Esophagus squamous epithelium (tissue), 5 donors: ENCODE results near the gene KIAA0408. TPM values are rescaled to one million over a fixed set of nuclear protein-coding genes. Genes with fewer than 3 reads are reported as not detected.
"Not testable (repeated sequence)": the region's sequence is repeated elsewhere in the genome, so short reads cannot be mapped to it uniquely, and the experiment has no call there.

ENCODE experiments used
- DNase-seq: peaks from one replicate; lab custom pipeline; 2025; lab: John Stamatoyannopoulos, UW
- H3K27ac ChIP-seq, 4 donors: fragments of 200-600 bp; sonication (generic); one replicate each; pipeline ENCODE4 v1.5.1; 2016 to 2019; ENCODE audit warnings: mild to moderate bottlenecking in 1 of 4
- H3K27me3 ChIP-seq, 4 donors: fragments of 200-600 bp; sonication (generic); 1 replicate in 3 of 4; 2 replicates in 1 of 4; pipeline versions ENCODE4 v1.5.1 to v1.6.0; 2017 to 2021; ENCODE audit warnings: antibody characterized with exemption in 1 of 4
- H3K36me3 ChIP-seq, 3 donors: fragments of 200-600 bp; sonication (generic); one replicate each; pipeline ENCODE4 v1.5.1; 2016 to 2019
- H3K4me1 ChIP-seq, 3 donors: fragments of 200-600 bp; sonication (generic); one replicate each; pipeline ENCODE4 v1.5.1; 2017 to 2019
- H3K4me3 ChIP-seq, 4 donors: fragments of 200-600 bp; sonication (generic); 1 replicate in 3 of 4; 2 replicates in 1 of 4; pipeline ENCODE4 v1.5.1; 2016 to 2019; ENCODE audit warnings: mild to moderate bottlenecking in 2 of 4, moderate library complexity in 1 of 4
- H3K9me3 ChIP-seq, 3 donors: fragments of 200-600 bp; sonication (generic); one replicate each; pipeline ENCODE4 v1.5.1; 2016 to 2019
- POLR2A ChIP-seq, 4 donors: fragments of 450-650 bp; IDR thresholded peaks; one replicate each; pipeline ENCODE4 v1.6.1; 2017; ENCODE audit warnings: antibody characterized with exemption in 4 of 4, mild to moderate bottlenecking in 4 of 4, moderate library complexity in 3 of 4
- WGBS, 2 donors: methylation state at CpG; one replicate each; pipeline ENCODE4 v1.1.5; 2018; 5-methylcytosine and 5-hydroxymethylcytosine counted together
- intact Hi-C: fragments of 100-400 bp; cut with DNase I; formaldehyde crosslinking; loops from one replicate; pipeline ENCODE4 v1.15.0; 2022
- total RNA-seq, 4 donors: library from RNA; depleted of rRNA; stranded (reverse); fragments of >200 nt; gene quantifications; one replicate each; pipeline ENCODE4 v1.1.0, GENCODE V29; 2016
- TF ChIP-seq, protein P1 (sequence below), 6 experiments: fragments of 450-650 bp in 4 of 6; fragments of 200-600 bp in 2 of 6; sonication (generic) in 2 of 6; IDR thresholded peaks; one replicate each; pipeline ENCODE4 v1.5.1; 2016 to 2019; ENCODE audit warnings: antibody characterized with exemption in 6 of 6, mild to moderate bottlenecking in 4 of 6, moderate library complexity in 4 of 6
- donor health status: DM: yes; HTN: yes; CAD: no.

Gene KIAA0408
- total RNA-seq, 4 donors from 2014 or later = 0.34 to 16.4 (median 2.0) TPM

DNA sequence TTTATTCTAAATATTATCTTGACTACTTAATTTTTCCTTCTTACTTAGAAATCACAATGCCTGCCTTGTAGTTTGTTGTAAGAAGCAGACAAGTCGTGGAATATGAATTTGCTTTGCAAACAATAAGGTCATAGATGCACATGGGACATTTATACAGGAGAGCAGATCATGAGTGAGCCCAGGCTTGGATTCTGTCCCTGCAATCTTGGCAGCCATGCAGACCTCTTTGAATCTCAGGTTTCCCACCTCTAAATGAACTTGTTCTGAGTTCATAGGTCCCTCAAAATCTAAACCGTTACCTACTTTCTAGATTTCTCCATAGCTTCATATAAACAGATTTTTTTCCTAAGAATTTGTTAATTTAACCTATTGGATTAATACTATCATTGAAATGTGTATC lies 19.5 kb downstream of the KIAA0408 start:
- H3K4me1 ChIP-seq = no peaks in the 10 kb centered on the region
- H3K4me3 ChIP-seq = no peak overlapping the region
- H3K27me3 ChIP-seq = no peaks in the 10 kb centered on the region
- H3K36me3 ChIP-seq = no peaks in the 10 kb centered on the region
- no peaks in the 10 kb centered on the region for H3K9me3 ChIP-seq
- intact Hi-C loops = no loop called here
- TF ChIP-seq, protein P1, sequence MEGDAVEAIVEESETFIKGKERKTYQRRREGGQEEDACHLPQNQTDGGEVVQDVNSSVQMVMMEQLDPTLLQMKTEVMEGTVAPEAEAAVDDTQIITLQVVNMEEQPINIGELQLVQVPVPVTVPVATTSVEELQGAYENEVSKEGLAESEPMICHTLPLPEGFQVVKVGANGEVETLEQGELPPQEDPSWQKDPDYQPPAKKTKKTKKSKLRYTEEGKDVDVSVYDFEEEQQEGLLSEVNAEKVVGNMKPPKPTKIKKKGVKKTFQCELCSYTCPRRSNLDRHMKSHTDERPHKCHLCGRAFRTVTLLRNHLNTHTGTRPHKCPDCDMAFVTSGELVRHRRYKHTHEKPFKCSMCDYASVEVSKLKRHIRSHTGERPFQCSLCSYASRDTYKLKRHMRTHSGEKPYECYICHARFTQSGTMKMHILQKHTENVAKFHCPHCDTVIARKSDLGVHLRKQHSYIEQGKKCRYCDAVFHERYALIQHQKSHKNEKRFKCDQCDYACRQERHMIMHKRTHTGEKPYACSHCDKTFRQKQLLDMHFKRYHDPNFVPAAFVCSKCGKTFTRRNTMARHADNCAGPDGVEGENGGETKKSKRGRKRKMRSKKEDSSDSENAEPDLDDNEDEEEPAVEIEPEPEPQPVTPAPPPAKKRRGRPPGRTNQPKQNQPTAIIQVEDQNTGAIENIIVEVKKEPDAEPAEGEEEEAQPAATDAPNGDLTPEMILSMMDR (IDR thresholded peaks at IDR 0.05) = no peak
- TF ChIP-seq POLR2A (IDR thresholded peaks at IDR 0.05) = no peak
- H3K27ac ChIP-seq = no peak overlapping the region
- no peak for DNase-seq
- 5 to 48% methylated on average over 2 of the region's 2 CpGs for WGBS, 2 donors

- no peak overlapping the region for H3K27ac ChIP-seq
- 78 to 88% methylated on average over 3 of the region's 3 CpGs for WGBS, 2 donors
Measured at GRCh38 chr6:127436578-127437110, 22.5 kb downstream of the KIAA0408 start.

GRCh38 chr6:127435626-127436220 lies 23.5 kb downstream of the KIAA0408 start:
- Histone ChIP-seq H3K36me3 (no peaks in the 10 kb centered on the region), H3K27me3 (no peaks in the 10 kb centered on the region), H3K4me1 (no peaks in the 10 kb centered on the region), H3K4me3 (no peak overlapping the region), H3K27ac (no peak overlapping the region), H3K9me3 (no peaks in the 10 kb centered on the region)
- no peak for DNase-seq
- no peak for TF ChIP-seq POLR2A (IDR thresholded peaks at IDR 0.05)
- TF ChIP-seq, protein P1 (IDR thresholded peaks at IDR 0.05) = no peak
- intact Hi-C loops = no loop called here
- WGBS, 2 donors = 72 to 85% methylated on average over 7 of the region's 7 CpGs

More at GRCh38 chr6:127436578-127437110, 22.5 kb downstream of the KIAA0408 start:
- H3K4me1 ChIP-seq = no peaks in the 10 kb centered on the region
- intact Hi-C loops = no loop called here
- H3K9me3 ChIP-seq = no peaks in the 10 kb centered on the region
- no peaks in the 10 kb centered on the region for H3K36me3 ChIP-seq
- H3K27me3 ChIP-seq = no peaks in the 10 kb centered on the region
- DNase-seq = no peak
- no peak overlapping the region for H3K4me3 ChIP-seq
- TF ChIP-seq, protein P1 (IDR thresholded peaks at IDR 0.05) = no peak

DNA sequence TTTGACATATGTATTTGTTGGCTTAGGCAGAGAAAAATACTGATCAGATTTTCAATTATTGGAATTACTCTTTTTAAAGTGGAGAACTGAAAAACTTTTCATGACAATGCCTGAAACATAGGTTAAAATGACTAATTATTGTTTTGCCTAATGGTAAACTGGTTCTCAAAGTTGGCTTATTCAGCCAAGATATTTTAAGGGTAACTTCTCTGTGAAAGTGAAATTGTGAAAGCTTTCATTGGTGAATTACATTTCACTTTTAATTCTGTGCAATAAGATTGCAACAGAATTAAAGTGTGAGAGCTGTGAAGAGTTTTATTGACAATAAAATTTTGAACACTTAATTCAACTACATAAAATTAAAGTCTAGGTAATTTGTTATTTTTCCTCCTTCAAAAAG lies 24.5 kb downstream of the KIAA0408 start:
- Histone ChIP-seq H3K4me3 (no peak overlapping the region), H3K27ac (no peak overlapping the region), H3K36me3 (no peaks in the 10 kb centered on the region), H3K9me3 (no peaks in the 10 kb centered on the region), H3K4me1 (no peaks in the 10 kb centered on the region), H3K27me3 (no peaks in the 10 kb centered on the region)
- intact Hi-C loops = no loop called here
- no peak for DNase-seq
- TF ChIP-seq, protein P1 (IDR thresholded peaks at IDR 0.05) = no peak
- TF ChIP-seq POLR2A (IDR thresholded peaks at IDR 0.05) = no peak

DNA sequence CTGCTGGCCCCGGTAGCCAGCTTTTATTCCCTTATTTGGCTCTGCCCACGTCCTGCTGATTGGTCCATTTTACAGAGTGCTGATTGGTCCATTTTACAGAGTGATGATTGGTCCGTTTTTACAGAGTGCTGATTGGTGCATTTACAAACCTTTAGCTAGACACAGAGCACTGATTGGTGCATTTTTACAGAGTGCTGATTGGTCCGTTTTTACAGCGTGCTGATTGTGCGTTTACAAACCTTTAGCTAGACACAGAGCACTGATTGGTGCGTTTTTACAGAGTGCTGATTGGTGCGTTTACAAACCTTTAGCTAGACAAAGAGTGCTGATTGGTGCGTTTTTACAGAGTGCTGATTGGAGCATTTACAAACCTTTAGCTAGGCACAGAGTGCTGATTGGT lies 30.6 kb downstream of the KIAA0408 start:
- DNase-seq, H3K4me3 ChIP-seq, intact Hi-C loops, H3K36me3 ChIP-seq, H3K27me3 ChIP-seq, H3K27ac ChIP-seq, H3K4me1 ChIP-seq, H3K9me3 ChIP-seq: not testable (repeated sequence)
- 77 to 82% methylated on average over 9 of the region's 9 CpGs for WGBS, 2 donors
